Measurements from ENCODE around the gene CATSPERB.
"Not testable (repeated sequence)": the region's sequence is repeated elsewhere in the genome, so short reads cannot be mapped to it uniquely, and the experiment has no call there.

Gene CATSPERB

DNA sequence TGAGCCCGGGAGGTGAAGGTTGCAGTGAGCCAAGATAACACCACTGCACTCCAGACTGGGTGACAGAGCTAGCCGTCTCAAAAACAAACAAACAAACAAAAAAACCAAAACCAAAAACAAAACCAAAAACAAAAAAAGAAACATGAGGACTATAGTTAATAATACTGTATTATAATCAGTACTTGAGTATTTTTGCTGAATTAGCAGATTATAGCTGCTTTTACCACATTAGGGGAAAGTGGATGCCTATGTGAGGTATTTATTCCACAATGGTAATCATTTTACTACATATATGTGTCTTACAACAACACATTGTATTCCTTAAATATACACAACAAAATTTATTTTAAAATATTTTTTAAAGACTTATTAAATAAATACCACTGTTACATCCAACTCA, 120.4 kb downstream of the CATSPERB start:
- TF ChIP-seq CTCF (IDR thresholded peaks at IDR 0.05; ENCODE audit: low read depth, low read length): no peak

GRCh38 chr14:91609161-91609560, 122.7 kb downstream of the CATSPERB start:
- no peak for TF ChIP-seq CTCF (IDR thresholded peaks at IDR 0.05; ENCODE audit: low read depth, low read length)
- DNase-seq (ENCODE audit: low read depth in 2 of 2): no peak
- H3K4me3 ChIP-seq (replicated peaks in 1 of 2; ENCODE audit: low read depth in 2 of 2, low read length in 2 of 2): no peak overlapping the region

More for the DNA sequence above, 120.4 kb downstream of the CATSPERB start:
- H3K4me3 ChIP-seq (replicated peaks in 1 of 2; ENCODE audit: low read depth in 2 of 2, low read length in 2 of 2): no peak overlapping the region
- DNase-seq (ENCODE audit: low read depth in 2 of 2): no peak

DNA sequence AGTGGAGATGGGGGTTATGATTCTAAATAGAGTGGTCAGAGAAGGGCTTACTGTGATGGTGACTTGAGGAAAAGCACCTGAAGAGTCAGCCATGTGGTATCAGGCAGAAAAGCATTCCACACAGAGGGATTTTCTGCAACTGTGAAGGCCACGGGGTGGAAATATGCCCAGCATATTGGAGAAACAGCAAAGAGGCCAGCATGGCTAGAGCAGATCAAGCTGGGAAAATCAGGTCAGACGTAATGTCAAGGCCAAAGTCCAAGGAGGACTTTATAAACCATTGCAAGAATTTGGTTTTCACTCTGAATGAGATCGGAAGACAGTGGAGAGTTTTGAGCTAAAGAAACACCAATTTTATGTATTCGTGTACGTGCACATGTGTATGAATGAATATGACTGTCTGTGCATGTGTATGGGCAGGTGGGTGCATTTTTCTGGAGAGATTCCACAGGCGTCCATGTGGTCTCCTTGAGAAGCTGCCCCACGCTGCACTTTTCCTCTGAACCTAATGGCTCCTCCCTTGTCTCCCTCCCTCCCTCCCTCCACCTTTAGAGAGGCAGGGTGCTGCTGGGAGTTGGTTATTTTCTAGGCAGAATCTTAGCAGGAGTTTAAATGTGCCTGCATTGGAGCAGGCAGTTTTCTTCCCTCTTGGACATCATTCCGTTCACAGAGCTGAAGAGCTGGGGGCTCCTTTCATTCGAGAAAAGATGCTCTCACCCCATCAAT, 124.4 kb downstream of the CATSPERB start:
- H3K4me3 ChIP-seq (replicated peaks in 1 of 2; ENCODE audit: low read depth in 2 of 2, low read length in 2 of 2): no peak overlapping the region
- TF ChIP-seq CTCF (IDR thresholded peaks at IDR 0.05; ENCODE audit: low read depth, low read length): no peak
- DNase-seq (ENCODE audit: low read depth in 2 of 2): no peak

DNA sequence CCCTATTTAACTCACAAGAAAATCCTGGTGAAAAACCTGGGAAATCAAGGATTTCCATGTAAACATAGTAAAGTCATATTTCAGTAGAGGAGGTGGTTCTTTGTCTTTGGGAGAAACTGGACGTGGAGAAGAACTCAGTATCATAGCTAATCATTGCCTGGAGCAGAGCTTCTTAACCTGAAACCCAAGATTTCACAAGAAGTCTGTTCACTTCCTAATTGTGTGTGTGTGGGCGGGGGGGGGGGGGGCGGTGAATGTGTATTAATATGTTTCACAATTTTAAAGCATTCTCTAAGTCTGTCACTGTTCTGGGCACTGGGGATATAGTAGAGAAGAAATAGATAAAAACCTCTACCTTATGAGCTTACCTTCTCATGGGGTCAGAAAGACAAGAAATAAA, 125.0 kb downstream of the CATSPERB start:
- no peak for TF ChIP-seq CTCF (IDR thresholded peaks at IDR 0.05; ENCODE audit: low read depth, low read length)

DNA sequence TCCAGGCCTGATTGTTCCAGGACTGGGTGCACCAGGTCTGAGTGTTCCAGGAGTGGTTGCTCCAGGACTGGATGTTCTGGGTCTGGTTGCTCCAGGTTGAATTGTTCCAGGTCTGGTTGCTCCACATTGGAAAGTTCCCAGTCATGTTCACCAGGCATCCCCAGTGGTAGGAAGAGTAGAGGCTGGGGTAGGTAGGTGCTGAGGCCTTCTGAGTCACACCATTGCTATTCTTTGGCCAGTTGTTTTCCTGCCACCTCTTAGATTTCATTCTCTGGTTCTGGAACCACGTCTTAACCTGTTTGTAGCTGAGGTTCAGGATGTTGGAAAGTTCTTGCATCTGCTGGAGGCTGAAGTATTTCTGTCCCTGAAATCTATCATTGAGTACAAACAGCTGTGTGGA, 127.3 kb downstream of the CATSPERB start:
- not testable (repeated sequence) for H3K4me3 ChIP-seq (replicated peaks in 1 of 2; ENCODE audit: low read depth in 2 of 2, low read length in 2 of 2)
- peak in 1 of 2 donors; percentile 13 for DNase-seq (ENCODE audit: low read depth in 2 of 2)

More for the DNA sequence above, 125.0 kb downstream of the CATSPERB start:
- DNase-seq (ENCODE audit: low read depth in 2 of 2): peak; percentile 10 to 17
- H3K4me3 ChIP-seq (replicated peaks in 1 of 2; ENCODE audit: low read depth in 2 of 2, low read length in 2 of 2): no peak overlapping the region

- H3K4me3 ChIP-seq (replicated peaks in 1 of 2; ENCODE audit: low read depth in 2 of 2, low read length in 2 of 2): no peak overlapping the region
- TF ChIP-seq CTCF (IDR thresholded peaks at IDR 0.05; ENCODE audit: low read depth, low read length): no peak
- DNase-seq (ENCODE audit: low read depth in 2 of 2): no peak
These were observed 131.9 kb downstream of the CATSPERB start for GRCh38 chr14:91599994-91600393.

- TF ChIP-seq CTCF (IDR thresholded peaks at IDR 0.05; ENCODE audit: low read depth, low read length): no peak
- H3K4me3 ChIP-seq (replicated peaks in 1 of 2; ENCODE audit: low read depth in 2 of 2, low read length in 2 of 2): no peak overlapping the region
- DNase-seq (ENCODE audit: low read depth in 2 of 2): no peak
These were observed 136.2 kb downstream of the CATSPERB start for GRCh38 chr14:91595736-91596135.

DNA sequence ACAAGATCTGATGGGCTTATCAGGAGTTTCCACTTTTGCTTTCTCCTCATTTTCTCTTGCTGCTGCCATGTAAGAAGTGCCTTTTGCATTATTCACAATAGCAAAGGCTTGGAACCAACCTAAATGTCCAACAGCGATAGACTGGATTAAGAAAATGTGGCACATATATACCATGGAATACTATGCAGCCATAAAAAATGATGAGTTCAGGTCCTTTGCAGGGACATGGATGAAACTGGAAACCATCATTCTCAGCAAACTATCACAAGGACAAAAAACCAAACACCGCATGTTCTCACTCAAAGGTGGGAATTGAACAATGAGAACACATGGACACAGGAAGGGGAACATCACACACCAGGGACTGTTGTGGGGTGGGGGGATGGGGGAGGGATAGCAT, 137.9 kb downstream of the CATSPERB start:
- not testable (repeated sequence) for H3K4me3 ChIP-seq (replicated peaks in 1 of 2; ENCODE audit: low read depth in 2 of 2, low read length in 2 of 2); DNase-seq (ENCODE audit: low read depth in 2 of 2)

Measured in cardiac fibroblast (primary cell).